ENCODE measurements around the gene CCDC154. TPM values are rescaled to one million over a fixed set of nuclear protein-coding genes. Genes with fewer than 3 reads are reported as not detected.

Gene CCDC154
- total RNA-seq, 1 experiment from 2014 or later: 0.06 TPM

GRCh38 chr16:1425616-1426370, 18.6 kb downstream of the CCDC154 start:
- DNase-seq (ENCODE audit: low read depth): no peak

GRCh38 chr16:1424028-1424427, 20.3 kb downstream of the CCDC154 start:
- no peak for DNase-seq (ENCODE audit: low read depth)

GRCh38 chr16:1422076-1422475, 22.3 kb downstream of the CCDC154 start:
- DNase-seq (ENCODE audit: low read depth): no peak

GRCh38 chr16:1420111-1420539, 24.2 kb downstream of the CCDC154 start:
- no peak for DNase-seq (ENCODE audit: low read depth)

GRCh38 chr16:1416521-1416941, 27.8 kb downstream of the CCDC154 start:
- no peak for DNase-seq (ENCODE audit: low read depth)

- peak; percentile 20 for DNase-seq (ENCODE audit: low read depth)
Measured at GRCh38 chr16:1414532-1415260, 29.7 kb downstream of the CCDC154 start, which contains the start of gene UNKL. UNKL (minus strand) TSS chr16:1414704; CDS start chr16:1414691, 13 bp downstream.

GRCh38 chr16:1413684-1414531, 30.4 kb downstream of the CCDC154 start:
- DNase-seq (ENCODE audit: low read depth): peak; percentile 30

- DNase-seq (ENCODE audit: low read depth): no peak
Measured at GRCh38 chr16:1412847-1413246, 31.5 kb downstream of the CCDC154 start.

GRCh38 chr16:1408171-1408837, 36.1 kb downstream of the CCDC154 start:
- DNase-seq (ENCODE audit: low read depth): peak; percentile 81

- DNase-seq (ENCODE audit: low read depth): peak; percentile 18
Measured at GRCh38 chr16:1407753-1408152, 36.6 kb downstream of the CCDC154 start.

- DNase-seq (ENCODE audit: low read depth): no peak
Measured at GRCh38 chr16:1403733-1404132, 40.6 kb downstream of the CCDC154 start.

GRCh38 chr16:1403036-1403435, 41.3 kb downstream of the CCDC154 start:
- DNase-seq (ENCODE audit: low read depth): no peak

GRCh38 chr16:1401758-1402154, 42.6 kb downstream of the CCDC154 start:
- no peak for DNase-seq (ENCODE audit: low read depth)

- DNase-seq (ENCODE audit: low read depth): no peak
Measured at GRCh38 chr16:1401061-1401757, 43.1 kb downstream of the CCDC154 start.

- no peak for DNase-seq (ENCODE audit: low read depth)
Measured at GRCh38 chr16:1398826-1399581, 45.4 kb downstream of the CCDC154 start.

- no peak for DNase-seq (ENCODE audit: low read depth)
Measured at GRCh38 chr16:1398351-1398750, 46.0 kb downstream of the CCDC154 start.

- DNase-seq (ENCODE audit: low read depth): no peak
Measured at GRCh38 chr16:1397779-1398178, 46.6 kb downstream of the CCDC154 start.

- no peak for DNase-seq (ENCODE audit: low read depth)
Measured at GRCh38 chr16:1395444-1396031, 48.8 kb downstream of the CCDC154 start.

- DNase-seq (ENCODE audit: low read depth): no peak
Measured at GRCh38 chr16:1394367-1394951, 49.9 kb downstream of the CCDC154 start.

Data from LHCN-M2 (cell line).